Sigmoid colon (tissue), 7 donors: ENCODE results near the gene KCNJ10. TPM values are rescaled to one million over a fixed set of nuclear protein-coding genes. Genes with fewer than 3 reads are reported as not detected.

Experiments used
- DNase-seq: peaks from one replicate; pipeline ENCODE4 v3.0.0-alpha.2; 2019
- H3K27ac ChIP-seq, 4 donors: fragments of 200-600 bp; sonication (generic); one replicate each; pipeline ENCODE4 v1.5.1; 2016 to 2019; ENCODE audit warnings: mild to moderate bottlenecking in 1 of 4
- H3K27me3 ChIP-seq, 3 donors: fragments of 200-600 bp; sonication (generic); one replicate each; pipeline ENCODE4 v1.5.1; 2019; ENCODE audit warnings: mild to moderate bottlenecking in 1 of 3
- H3K36me3 ChIP-seq, 4 donors: fragments of 200-600 bp; sonication (generic); one replicate each; pipeline ENCODE4 v1.5.1; 2016 to 2019
- H3K4me1 ChIP-seq, 4 donors: fragments of 200-600 bp; sonication (generic); one replicate each; pipeline ENCODE4 v1.5.1; 2017 to 2019
- H3K4me3 ChIP-seq, 4 donors: fragments of 200-600 bp; sonication (generic); one replicate each; pipeline ENCODE4 v1.5.1; 2017 to 2019; ENCODE audit warnings: mild to moderate bottlenecking in 2 of 4, moderate library complexity in 1 of 4
- H3K9me3 ChIP-seq, 4 donors: fragments of 200-600 bp in 3 of 4; sonication (generic) in 3 of 4; one replicate each; pipeline versions ENCODE4 v1.5.1 to v1.6.1; 2013 to 2019
- EP300 ChIP-seq, 4 donors: sonication (generic); formaldehyde crosslinking; IDR thresholded peaks; one replicate each; pipeline ENCODE4 v1.6.1; 2017; ENCODE audit warnings: antibody characterized with exemption in 4 of 4
- POLR2A ChIP-seq, 2 donors: fragments of 450-650 bp; IDR thresholded peaks; one replicate each; pipeline ENCODE4 v1.6.1; 2016; ENCODE audit warnings: antibody characterized with exemption in 2 of 2, mild to moderate bottlenecking in 2 of 2, moderate library complexity in 2 of 2
- POLR2AphosphoS5 ChIP-seq, 4 donors: sonication (generic); formaldehyde crosslinking; IDR thresholded peaks; one replicate each; pipeline ENCODE4 v1.6.1; 2017; ENCODE audit warnings: antibody characterized with exemption in 4 of 4
- WGBS, 2 donors: extraction: QIAGEN DNeasy Blood & Tissue Kit; methylation state at CpG; one replicate each; pipeline ENCODE4 v1.1.7; 2013; 5-methylcytosine and 5-hydroxymethylcytosine counted together
- intact Hi-C: fragments of 100-400 bp; cut with DNase I; formaldehyde crosslinking; loops from one replicate; pipeline ENCODE4 v1.15.1; 2023
- polyA plus RNA-seq, 3 donors: library from polyadenylated mRNA; stranded (reverse); fragments of 200-250 nt; gene quantifications; one replicate each; pipeline ENCODE4 v1.2.3, GENCODE V29; 2013
- total RNA-seq, 4 donors: library from RNA; depleted of rRNA; stranded (reverse); fragments of >200 nt; gene quantifications; one replicate each; pipeline ENCODE4 v1.1.0, GENCODE V29; 2016
- TF ChIP-seq, protein P1 (sequence below), 4 experiments: fragments of 450-650 bp in 3 of 4; fragments of 200-600 bp in 1 of 4; IDR thresholded peaks; one replicate each; pipeline ENCODE4 v1.5.1; 2016 to 2019; ENCODE audit warnings: antibody characterized with exemption in 4 of 4, mild to moderate bottlenecking in 3 of 4, moderate library complexity in 2 of 4
- donor health status: healthy with polysubstance abuse.
- donor health status: Bipolar disorder and iron deficiency.
- donor health status: healthy.

The KCNJ10 gene
- total and polyA plus RNA-seq, 7 donors = 0.23 to 1.3 (median 0.31) TPM; not detected in 3

GRCh38 chr1:160025314-160025713 is 44.6 kb downstream of the KCNJ10 start:
- no peaks in the 10 kb centered on the region for H3K36me3 ChIP-seq
- intact Hi-C loops = no loop called here
- WGBS, 2 donors = 82 to 95% methylated on average over 1 of the region's 1 CpG
- no peaks in the 10 kb centered on the region for H3K9me3 ChIP-seq
- no peak overlapping the region for H3K27ac ChIP-seq
- no peak overlapping the region for H3K4me3 ChIP-seq
- H3K27me3 ChIP-seq = no peaks in the 10 kb centered on the region
- DNase-seq = no peak
- TF ChIP-seq POLR2A (IDR thresholded peaks at IDR 0.05) (no peak), EP300 (IDR thresholded peaks at IDR 0.05) (no peak), POLR2AphosphoS5 (IDR thresholded peaks at IDR 0.05) (no peak)
- TF ChIP-seq, protein P1, sequence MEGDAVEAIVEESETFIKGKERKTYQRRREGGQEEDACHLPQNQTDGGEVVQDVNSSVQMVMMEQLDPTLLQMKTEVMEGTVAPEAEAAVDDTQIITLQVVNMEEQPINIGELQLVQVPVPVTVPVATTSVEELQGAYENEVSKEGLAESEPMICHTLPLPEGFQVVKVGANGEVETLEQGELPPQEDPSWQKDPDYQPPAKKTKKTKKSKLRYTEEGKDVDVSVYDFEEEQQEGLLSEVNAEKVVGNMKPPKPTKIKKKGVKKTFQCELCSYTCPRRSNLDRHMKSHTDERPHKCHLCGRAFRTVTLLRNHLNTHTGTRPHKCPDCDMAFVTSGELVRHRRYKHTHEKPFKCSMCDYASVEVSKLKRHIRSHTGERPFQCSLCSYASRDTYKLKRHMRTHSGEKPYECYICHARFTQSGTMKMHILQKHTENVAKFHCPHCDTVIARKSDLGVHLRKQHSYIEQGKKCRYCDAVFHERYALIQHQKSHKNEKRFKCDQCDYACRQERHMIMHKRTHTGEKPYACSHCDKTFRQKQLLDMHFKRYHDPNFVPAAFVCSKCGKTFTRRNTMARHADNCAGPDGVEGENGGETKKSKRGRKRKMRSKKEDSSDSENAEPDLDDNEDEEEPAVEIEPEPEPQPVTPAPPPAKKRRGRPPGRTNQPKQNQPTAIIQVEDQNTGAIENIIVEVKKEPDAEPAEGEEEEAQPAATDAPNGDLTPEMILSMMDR (IDR thresholded peaks at IDR 0.05) = no peak
- peaks cover 0 to 20% (median 15%) of the 10 kb centered on the region in 4 donors for H3K4me1 ChIP-seq

DNA sequence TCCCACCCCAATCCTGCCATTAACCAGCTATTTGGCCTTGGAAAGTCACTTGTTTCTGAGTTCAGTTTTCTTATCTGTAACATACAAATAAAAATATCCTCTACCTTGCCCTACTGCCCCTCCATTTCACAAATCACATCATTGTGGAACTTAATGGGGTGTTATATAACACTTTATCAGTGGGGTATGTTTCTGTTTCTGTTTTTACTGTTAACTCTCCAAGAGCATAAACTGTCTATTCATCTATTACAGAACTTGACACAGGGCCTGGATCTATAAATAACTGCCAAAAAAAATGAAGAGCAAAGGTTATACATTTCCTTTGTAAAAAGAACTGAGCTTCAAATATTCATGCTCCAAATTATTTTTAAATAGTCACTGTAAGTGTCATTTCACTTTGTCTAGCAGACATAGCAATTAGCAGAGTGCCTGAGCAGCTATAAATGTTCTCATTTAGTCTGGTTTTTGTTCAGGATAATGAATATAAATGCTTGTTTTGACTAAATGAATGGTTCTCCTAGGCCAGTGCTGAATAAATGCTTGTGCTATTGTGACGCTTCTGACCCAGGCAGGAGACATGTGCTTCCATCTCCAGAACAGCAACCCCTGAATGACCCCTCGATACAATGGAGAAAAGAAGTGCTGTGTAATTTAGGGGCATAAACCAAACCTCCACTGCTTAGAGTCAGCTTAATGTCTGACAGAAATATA is 45.6 kb downstream of the KCNJ10 start:
- TF ChIP-seq, protein P1 (IDR thresholded peaks at IDR 0.05) = no peak
- TF ChIP-seq POLR2AphosphoS5 (IDR thresholded peaks at IDR 0.05) (no peak), POLR2A (IDR thresholded peaks at IDR 0.05) (no peak), EP300 (IDR thresholded peaks at IDR 0.05) (no peak)
- Histone ChIP-seq H3K27me3 (no peaks in the 10 kb centered on the region), H3K27ac (no peak overlapping the region), H3K36me3 (no peaks in the 10 kb centered on the region), H3K4me1 (peaks cover 0 to 21% (median 13%) of the 10 kb centered on the region in 4 donors), H3K4me3 (no peak overlapping the region), H3K9me3 (no peaks in the 10 kb centered on the region)
- DNase-seq = no peak
- intact Hi-C loops = no loop called here
- 23 to 61% methylated on average over 2 of the region's 2 CpGs for WGBS, 2 donors

GRCh38 chr1:160022330-160023310 is 47.3 kb downstream of the KCNJ10 start:
- WGBS, 2 donors = 57 to 79% methylated on average over 6 of the region's 6 CpGs
- TF ChIP-seq, protein P1 (IDR thresholded peaks at IDR 0.05) = no peak
- no peak for TF ChIP-seq EP300 (IDR thresholded peaks at IDR 0.05)
- no peak for TF ChIP-seq POLR2A (IDR thresholded peaks at IDR 0.05)
- no peak for TF ChIP-seq POLR2AphosphoS5 (IDR thresholded peaks at IDR 0.05)
- H3K4me1 ChIP-seq = peaks cover 0 to 28% (median 24%) of the 10 kb centered on the region in 4 donors
- no peak overlapping the region for H3K4me3 ChIP-seq
- no peaks in the 10 kb centered on the region for H3K27me3 ChIP-seq
- H3K27ac ChIP-seq = no peak overlapping the region
- intact Hi-C loops = no loop called here
- H3K9me3 ChIP-seq = no peaks in the 10 kb centered on the region
- DNase-seq = no peak
- no peaks in the 10 kb centered on the region for H3K36me3 ChIP-seq

GRCh38 chr1:160021376-160022074 is 48.4 kb downstream of the KCNJ10 start:
- Histone ChIP-seq H3K9me3 (no peaks in the 10 kb centered on the region), H3K36me3 (no peaks in the 10 kb centered on the region), H3K4me3 (no peak overlapping the region), H3K27me3 (no peaks in the 10 kb centered on the region), H3K27ac (no peak overlapping the region), H3K4me1 (peaks cover 0 to 28% (median 24%) of the 10 kb centered on the region in 4 donors)
- TF ChIP-seq, protein P1 (IDR thresholded peaks at IDR 0.05) = no peak
- TF ChIP-seq EP300 (IDR thresholded peaks at IDR 0.05) (no peak), POLR2AphosphoS5 (IDR thresholded peaks at IDR 0.05) (no peak), POLR2A (IDR thresholded peaks at IDR 0.05) (no peak)
- intact Hi-C loops = no loop called here
- no peak for DNase-seq
- 79 to 93% methylated on average over 5 of the region's 5 CpGs for WGBS, 2 donors
